Activated CD4-positive, alpha-beta memory T cell treated with anti-CD3 and anti-CD28 coated beads, Interleukin-2, amount 10 ng/mL, durations not matched to agents 7 days and 5 days (primary cell): Measurements from ENCODE around the gene DEFB121. TPM values are rescaled to one million over a fixed set of nuclear protein-coding genes. Genes with fewer than 3 reads are reported as not detected.
"Not testable (repeated sequence)": the region's sequence is repeated elsewhere in the genome, so short reads cannot be mapped to it uniquely, and the experiment has no call there.

Experiments used
- CTCF ChIA-PET: fragments of 350-600 bp; sonication (Branson Sonifier 250); formaldehyde crosslinking; loops from one replicate; lab custom pipeline; 2021; ENCODE audit warnings: antibody characterized with exemption, inconsistent platforms; lab: Charles Lee
- POLR2A ChIA-PET: fragments of 350-600 bp; sonication (Branson Sonifier 250); formaldehyde crosslinking; loops from one replicate; lab custom pipeline; 2021; ENCODE audit warnings: antibody characterized with exemption; lab: Charles Lee
- DNase-seq: peaks from one replicate; pipeline ENCODE4 v3.0.0-alpha.2; 2020
- H3K27ac Mint-ChIP-seq: one replicate; pipeline ENCODE4 v1.8.0; 2021; ENCODE audit warnings: mild to moderate bottlenecking, mixed read lengths
- H3K27me3 Mint-ChIP-seq: one replicate; pipeline ENCODE4 v1.8.0; 2021; ENCODE audit warnings: mixed read lengths
- H3K36me3 Mint-ChIP-seq: one replicate; pipeline ENCODE4 v1.8.0; 2021; ENCODE audit warnings: low read depth, mixed read lengths
- H3K4me1 Mint-ChIP-seq: one replicate; pipeline ENCODE4 v1.8.0; 2021; ENCODE audit warnings: mixed read lengths
- H3K4me3 Mint-ChIP-seq: one replicate; pipeline ENCODE4 v1.8.0; 2021; ENCODE audit warnings: mild to moderate bottlenecking, mixed read lengths
- H3K9me3 Mint-ChIP-seq: one replicate; pipeline ENCODE4 v1.8.0; 2021; ENCODE audit warnings: mixed read lengths
- total RNA-seq, 2 experiments: library from RNA; stranded (reverse); gene quantifications; one replicate each; pipeline ENCODE4 v1.2.3, GENCODE V29; 2021

Gene DEFB121
- total RNA-seq, 2 experiments from 2014 or later = not detected

DNA sequence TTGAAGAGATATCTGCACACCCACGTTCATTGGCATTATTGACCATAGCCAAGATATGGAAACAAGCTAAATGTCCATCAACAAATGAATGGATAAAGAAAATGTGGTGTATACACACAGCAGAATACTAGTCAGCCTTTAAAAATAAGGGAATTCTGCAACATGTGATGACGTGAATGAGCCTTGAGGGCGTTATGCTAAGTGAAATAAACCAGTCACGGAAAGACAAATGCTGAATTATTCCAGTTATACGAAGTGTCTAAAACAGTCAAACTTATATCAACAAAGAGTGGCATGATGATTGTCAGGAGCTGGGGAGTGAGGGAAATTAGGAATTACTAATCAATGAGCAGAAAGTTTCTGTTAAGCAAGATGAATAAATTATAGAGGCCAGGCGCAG lies 8.4 kb upstream of the DEFB121 start:
- no peak overlapping the region for H3K4me3 Mint-ChIP-seq
- no peak for DNase-seq
- H3K36me3 Mint-ChIP-seq = no peaks in the 10 kb centered on the region
- CTCF ChIA-PET = interaction anchor here (0.8 kb wide), 1 partner anchor 16 kb away, joined by 6 read pairs; no protein-coding TSS in a partner anchor
- POLR2A ChIA-PET = no interaction called here
- H3K4me1 Mint-ChIP-seq = no peaks in the 10 kb centered on the region
- no peaks in the 10 kb centered on the region for H3K27me3 Mint-ChIP-seq
- H3K9me3 Mint-ChIP-seq = no peaks in the 10 kb centered on the region
- no peak overlapping the region for H3K27ac Mint-ChIP-seq

GRCh38 chr20:31410011-31410410 lies 4.0 kb upstream of the DEFB121 start:
- H3K4me1 Mint-ChIP-seq = no peaks in the 10 kb centered on the region
- H3K36me3 Mint-ChIP-seq = no peaks in the 10 kb centered on the region
- CTCF ChIA-PET = no interaction called here
- no peaks in the 10 kb centered on the region for H3K9me3 Mint-ChIP-seq
- H3K27ac Mint-ChIP-seq = no peak overlapping the region
- H3K27me3 Mint-ChIP-seq = no peaks in the 10 kb centered on the region
- no peak for DNase-seq
- H3K4me3 Mint-ChIP-seq = no peak overlapping the region
- POLR2A ChIA-PET = no interaction called here

- H3K27ac Mint-ChIP-seq = no peak overlapping the region
- H3K36me3 Mint-ChIP-seq = no peaks in the 10 kb centered on the region
- no peak overlapping the region for H3K4me3 Mint-ChIP-seq
- H3K27me3 Mint-ChIP-seq = no peaks in the 10 kb centered on the region
- no peaks in the 10 kb centered on the region for H3K9me3 Mint-ChIP-seq
- CTCF ChIA-PET = interaction anchor here (0.6 kb wide), 1 partner anchor 56 kb away, joined by 4 read pairs; no protein-coding TSS in a partner anchor
- POLR2A ChIA-PET = no interaction called here
- H3K4me1 Mint-ChIP-seq = no peaks in the 10 kb centered on the region
- no peak for DNase-seq
These were observed 2.1 kb downstream of the DEFB121 start for GRCh38 chr20:31403886-31404285.

DNA sequence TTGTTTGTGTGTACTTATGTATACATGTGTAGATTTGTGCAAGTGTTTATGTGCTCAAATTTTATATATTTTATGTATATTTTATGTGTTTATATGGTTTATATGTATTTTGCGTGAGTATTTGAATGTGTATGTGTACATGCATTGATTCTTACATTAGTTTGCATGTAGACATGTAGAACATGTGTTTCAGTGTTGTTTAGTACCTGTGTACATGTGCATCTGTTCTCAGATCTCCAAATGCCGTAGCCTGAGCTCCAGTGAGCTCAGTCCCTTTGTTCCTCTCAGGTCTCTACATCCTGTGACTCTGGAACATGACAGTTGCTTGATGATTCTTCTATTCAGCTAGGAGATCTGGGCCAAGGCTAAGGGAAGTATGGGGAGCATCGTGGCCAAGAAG lies 11.1 kb downstream of the DEFB121 start:
- Mint-ChIP-seq H3K9me3 (no peaks in the 10 kb centered on the region), H3K4me1 (no peaks in the 10 kb centered on the region), H3K27ac (no peak overlapping the region), H3K36me3 (no peaks in the 10 kb centered on the region), H3K4me3 (no peak overlapping the region), H3K27me3 (peaks cover 1% of the 10 kb centered on the region)
- POLR2A ChIA-PET = no interaction called here
- CTCF ChIA-PET = no interaction called here
- no peak for DNase-seq

DNA sequence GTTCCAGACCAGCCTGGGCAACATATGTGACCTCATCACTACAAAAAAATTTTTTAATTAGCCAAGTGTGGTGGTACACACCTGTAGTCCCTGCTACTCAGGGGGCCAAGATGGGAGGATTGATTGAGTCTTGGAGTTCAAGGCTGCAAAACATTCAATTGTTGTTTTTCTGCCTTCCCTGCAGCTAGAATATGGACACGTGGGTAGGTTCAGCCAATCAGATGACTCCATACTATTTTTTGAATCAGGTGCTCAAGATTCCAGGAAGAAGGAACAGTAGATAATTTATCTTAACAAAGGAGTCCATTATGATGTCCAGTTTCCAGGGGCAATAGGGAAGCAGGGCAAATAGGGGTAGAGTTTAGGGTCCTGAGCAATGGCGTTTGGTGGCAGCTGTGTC lies 13.2 kb downstream of the DEFB121 start:
- CTCF ChIA-PET = no interaction called here
- no peak overlapping the region for H3K4me3 Mint-ChIP-seq
- DNase-seq = no peak

DNA sequence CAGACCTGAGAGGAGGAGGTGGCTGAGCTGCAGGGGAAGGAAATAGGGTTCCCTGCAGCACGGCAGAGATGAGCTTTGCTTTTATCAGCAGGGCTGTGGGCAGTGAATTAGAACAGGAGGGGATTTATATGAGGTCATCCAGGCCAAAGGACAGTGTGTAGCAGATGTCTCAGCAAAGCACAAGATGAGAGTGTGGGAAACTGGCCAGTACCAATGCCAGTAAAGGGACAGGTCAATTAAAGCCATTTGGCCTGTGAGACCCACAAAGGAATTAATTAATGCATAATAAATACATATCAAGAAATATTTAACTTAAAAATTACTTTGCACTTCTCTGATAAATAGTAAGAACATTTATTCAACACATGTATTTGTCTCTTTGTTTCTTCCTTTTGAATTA lies 15.5 kb downstream of the DEFB121 start, which contains the start of gene DEFB119:
Gene DEFB119, minus strand, starts transcription at position 101 of the 400 bp plus-strand sequence. CDS start 107 bp downstream, outside the sequence.
- Mint-ChIP-seq H3K4me3 (no peak within 1 kb of the TSS), H3K9me3 (no peaks in the 10 kb centered on the region), H3K36me3 (no peaks in the 10 kb centered on the region), H3K27me3 (peaks cover 1% of the 10 kb centered on the region), H3K4me1 (no peaks in the 10 kb centered on the region), H3K27ac (no peak within 1 kb of the TSS)
- CTCF ChIA-PET = no interaction called here
- POLR2A ChIA-PET = no interaction called here
- DNase-seq = no peak

More for the DNA sequence above, 13.2 kb downstream of the DEFB121 start:
- H3K9me3 Mint-ChIP-seq = no peaks in the 10 kb centered on the region
- H3K4me1 Mint-ChIP-seq = no peaks in the 10 kb centered on the region
- H3K27ac Mint-ChIP-seq = no peak overlapping the region
- no peaks in the 10 kb centered on the region for H3K36me3 Mint-ChIP-seq
- peaks cover 1% of the 10 kb centered on the region for H3K27me3 Mint-ChIP-seq
- POLR2A ChIA-PET = no interaction called here

GRCh38 chr20:31374346-31374745 lies 31.7 kb downstream of the DEFB121 start:
- Mint-ChIP-seq H3K4me1 (no peaks in the 10 kb centered on the region), H3K9me3 (peaks cover 2% of the 10 kb centered on the region), H3K27ac (no peak overlapping the region), H3K36me3 (no peaks in the 10 kb centered on the region), H3K4me3 (no peak overlapping the region), H3K27me3 (no peaks in the 10 kb centered on the region)
- no peak for DNase-seq
- ChIA-PET POLR2A (no interaction called here), CTCF (interaction anchor here (0.6 kb wide), 1 partner anchor 286 kb away, joined by 4 read pairs; no protein-coding TSS in a partner anchor)

- Mint-ChIP-seq H3K27me3 (no peaks in the 10 kb centered on the region), H3K4me3 (no peak within 1 kb of the TSS), H3K9me3 (no peaks in the 10 kb centered on the region), H3K27ac (no peak within 1 kb of the TSS), H3K36me3 (no peaks in the 10 kb centered on the region), H3K4me1 (no peaks in the 10 kb centered on the region)
- POLR2A ChIA-PET = no interaction called here
- DNase-seq = no peak
- CTCF ChIA-PET = no interaction called here
These were observed 37.7 kb downstream of the DEFB121 start, which contains the start of gene DEFB118 for GRCh38 chr20:31368301-31368700. DEFB118 (plus strand) TSS chr20:31368601; CDS start chr20:31368651, 50 bp downstream.

- POLR2A ChIA-PET, H3K27me3 Mint-ChIP-seq, DNase-seq, H3K27ac Mint-ChIP-seq, CTCF ChIA-PET, H3K4me3 Mint-ChIP-seq, H3K36me3 Mint-ChIP-seq, H3K4me1 Mint-ChIP-seq, H3K9me3 Mint-ChIP-seq: not testable (repeated sequence)
These were observed 41.7 kb downstream of the DEFB121 start for GRCh38 chr20:31364272-31364671.

DNA sequence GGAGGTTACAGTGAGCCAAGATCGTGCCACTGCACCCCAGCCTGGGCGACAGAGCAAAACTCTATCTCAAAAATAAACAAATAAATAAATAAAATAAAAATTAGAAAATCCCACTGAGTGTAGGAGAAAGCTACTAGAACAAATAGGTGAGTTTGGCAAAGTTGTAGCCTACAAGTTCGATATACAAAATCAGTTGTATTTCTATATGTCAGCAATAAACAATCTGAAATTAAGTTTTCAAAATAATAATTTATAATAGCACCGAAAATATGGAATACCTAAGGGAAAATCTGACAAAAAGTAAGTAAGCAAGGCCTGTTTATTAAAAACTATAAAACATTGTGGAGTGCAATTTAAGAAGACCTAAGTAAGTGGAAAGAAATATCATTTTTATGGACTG lies 42.7 kb downstream of the DEFB121 start:
- Mint-ChIP-seq H3K4me1 (no peaks in the 10 kb centered on the region), H3K36me3 (no peaks in the 10 kb centered on the region), H3K27ac (no peak overlapping the region), H3K9me3 (peaks cover 3% of the 10 kb centered on the region), H3K4me3 (no peak overlapping the region), H3K27me3 (no peaks in the 10 kb centered on the region)
- ChIA-PET CTCF (no interaction called here), POLR2A (no interaction called here)
- DNase-seq = no peak

- H3K27me3 Mint-ChIP-seq = peaks cover 1% of the 10 kb centered on the region
- H3K9me3 Mint-ChIP-seq = peaks cover 3% of the 10 kb centered on the region
- CTCF ChIA-PET = no interaction called here
- DNase-seq = no peak
- no peak overlapping the region for H3K4me3 Mint-ChIP-seq
- no peaks in the 10 kb centered on the region for H3K4me1 Mint-ChIP-seq
- no peaks in the 10 kb centered on the region for H3K36me3 Mint-ChIP-seq
- POLR2A ChIA-PET = no interaction called here
- H3K27ac Mint-ChIP-seq = no peak overlapping the region
These were observed 50.0 kb downstream of the DEFB121 start for GRCh38 chr20:31355981-31356380.

Other genes starting within 250 kb of the DEFB121 start
- not detected for gene DEFB115, start 148.6 kb downstream of the DEFB121 start, total RNA-seq
- gene DEFB116, start 97.6 kb downstream of the DEFB121 start, total RNA-seq = not detected
- gene DEFB118, start 37.6 kb downstream of the DEFB121 start, total RNA-seq = not detected
- not detected for gene DEFB119, start 15.6 kb downstream of the DEFB121 start, total RNA-seq
- not detected for gene DEFB123, start 34.4 kb upstream of the DEFB121 start, total RNA-seq
- not detected for gene DEFB124, start 68.9 kb upstream of the DEFB121 start, total RNA-seq
- gene REM1, start 69.1 kb upstream of the DEFB121 start, total RNA-seq = not detected
- gene HM13, start 108.2 kb upstream of the DEFB121 start, total RNA-seq = 100 to 1,000 TPM; 162 to 165 TPM
- under 1 TPM; 0.48 to 0.58 TPM for gene ID1, start 199.1 kb upstream of the DEFB121 start, total RNA-seq
- not detected for gene COX4I2, start 231.7 kb upstream of the DEFB121 start, total RNA-seq